GM19397 (cell line): ENCODE results near the gene VEGFB.

Experiments
- ATAC-seq: cut with Tn5 transposase; IDR thresholded peaks from one replicate; pipeline ENCODE4 v1.9.1; 2021; ENCODE audit warnings: mild to moderate bottlenecking, moderate library complexity; ENCODE audit not compliant: unreplicated experiment

VEGFB gene

DNA sequence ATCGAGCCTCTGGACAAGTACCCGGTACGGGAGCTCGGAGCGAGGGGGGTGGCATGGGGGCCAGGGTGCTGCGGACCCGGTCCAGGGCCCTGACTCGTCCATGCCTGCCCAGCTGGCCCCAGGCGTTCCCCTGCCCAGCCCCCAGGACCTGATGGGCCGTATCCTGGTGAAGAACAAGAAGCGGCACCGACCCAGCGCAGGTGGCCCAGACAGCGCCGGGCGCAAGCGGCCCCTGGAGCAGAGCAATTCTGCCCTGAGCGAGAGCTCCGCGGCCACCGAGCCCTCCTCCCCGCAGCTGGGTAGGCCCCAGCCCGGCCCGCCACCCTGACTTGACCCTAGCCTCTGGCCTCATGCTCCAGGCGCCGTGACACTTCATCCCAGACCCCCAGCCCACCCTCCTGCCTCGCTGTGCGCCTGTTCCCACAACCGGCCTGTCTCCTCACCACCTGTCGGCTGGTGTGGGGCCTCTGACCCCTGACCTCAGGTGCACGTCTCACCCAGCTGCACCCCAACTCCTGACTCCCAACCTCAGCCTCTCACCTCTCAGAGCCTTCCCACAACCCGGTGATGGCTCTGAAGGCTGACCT is 24.7 kb downstream of the VEGFB start:
- no peak for ATAC-seq

DNA sequence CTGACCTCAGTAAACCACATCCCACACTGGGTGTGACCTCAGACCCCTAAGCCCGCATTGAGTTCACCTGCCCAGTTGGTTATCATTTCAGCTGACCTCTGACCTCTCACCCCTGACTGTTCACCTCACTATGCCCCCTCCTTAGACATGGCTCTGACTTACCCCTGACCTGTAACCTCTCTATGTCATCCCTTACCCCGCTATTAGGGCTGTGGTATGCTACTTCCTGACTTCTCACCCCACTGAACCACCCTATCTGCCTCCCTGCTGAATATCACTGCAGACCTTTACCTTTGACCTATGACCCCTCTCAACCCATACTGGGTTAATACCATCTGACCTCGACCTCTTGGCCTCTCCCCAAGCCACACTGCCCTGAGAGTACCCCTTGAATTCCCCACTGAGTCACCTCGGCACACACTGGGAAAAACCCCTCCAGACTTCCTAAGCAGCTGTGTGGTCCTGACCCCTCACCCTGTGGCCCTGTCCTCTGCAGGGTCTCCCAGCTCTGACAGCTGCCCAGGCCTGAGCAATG is 25.2 kb downstream of the VEGFB start:
- no peak for ATAC-seq

DNA sequence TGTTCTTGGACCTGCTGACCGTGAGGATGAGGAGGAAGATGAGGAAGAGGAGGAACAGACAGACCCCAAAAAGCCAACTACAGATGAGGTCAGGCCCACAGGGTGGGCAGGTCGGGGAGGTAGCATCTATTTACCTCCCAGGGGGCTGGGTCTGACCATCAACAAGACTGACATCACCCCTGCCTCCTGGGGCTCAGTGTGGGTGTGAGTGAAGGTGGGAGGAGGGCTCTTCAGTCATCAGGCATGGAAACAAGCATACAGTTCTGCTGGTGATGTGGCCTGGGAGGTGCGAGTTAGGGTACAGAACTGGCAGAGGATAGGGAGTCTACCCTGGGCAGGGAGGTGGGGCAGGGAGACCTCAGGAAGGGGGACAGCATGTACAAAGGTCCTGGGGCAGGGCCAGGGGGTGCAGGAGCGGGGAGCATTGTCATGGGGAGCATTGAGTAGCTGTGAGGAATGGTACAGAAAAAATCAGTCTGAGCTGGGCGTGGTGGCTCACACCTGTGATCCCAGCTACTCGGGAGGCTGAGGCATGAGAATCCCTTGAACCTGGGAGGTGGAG is 25.8 kb downstream of the VEGFB start:
- ATAC-seq = no peak

DNA sequence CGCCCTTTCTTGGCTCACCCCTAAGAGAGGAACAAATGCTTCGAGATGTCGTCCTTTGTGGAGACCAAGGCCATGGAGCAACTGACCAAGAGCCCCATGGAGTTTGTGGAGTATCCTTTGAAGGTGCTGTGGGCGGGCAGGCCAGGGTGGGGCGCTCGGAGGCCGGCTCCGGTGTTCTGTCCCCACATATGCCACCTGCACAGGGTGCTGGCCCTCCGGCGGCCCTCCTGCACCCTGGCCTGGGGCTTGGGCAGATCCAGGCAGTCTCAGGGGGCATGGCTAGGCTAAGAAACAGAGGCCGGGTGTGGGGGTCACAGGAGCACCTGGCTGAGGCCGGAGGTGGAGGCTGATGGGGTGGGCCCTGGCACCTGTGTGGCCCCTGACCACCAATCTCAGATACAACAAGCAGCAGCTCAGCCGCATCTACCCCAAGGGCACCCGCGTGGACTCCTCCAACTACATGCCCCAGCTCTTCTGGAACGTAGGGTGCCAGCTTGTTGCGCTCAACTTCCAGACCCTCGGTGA is 27.2 kb downstream of the VEGFB start:
- no peak for ATAC-seq

DNA sequence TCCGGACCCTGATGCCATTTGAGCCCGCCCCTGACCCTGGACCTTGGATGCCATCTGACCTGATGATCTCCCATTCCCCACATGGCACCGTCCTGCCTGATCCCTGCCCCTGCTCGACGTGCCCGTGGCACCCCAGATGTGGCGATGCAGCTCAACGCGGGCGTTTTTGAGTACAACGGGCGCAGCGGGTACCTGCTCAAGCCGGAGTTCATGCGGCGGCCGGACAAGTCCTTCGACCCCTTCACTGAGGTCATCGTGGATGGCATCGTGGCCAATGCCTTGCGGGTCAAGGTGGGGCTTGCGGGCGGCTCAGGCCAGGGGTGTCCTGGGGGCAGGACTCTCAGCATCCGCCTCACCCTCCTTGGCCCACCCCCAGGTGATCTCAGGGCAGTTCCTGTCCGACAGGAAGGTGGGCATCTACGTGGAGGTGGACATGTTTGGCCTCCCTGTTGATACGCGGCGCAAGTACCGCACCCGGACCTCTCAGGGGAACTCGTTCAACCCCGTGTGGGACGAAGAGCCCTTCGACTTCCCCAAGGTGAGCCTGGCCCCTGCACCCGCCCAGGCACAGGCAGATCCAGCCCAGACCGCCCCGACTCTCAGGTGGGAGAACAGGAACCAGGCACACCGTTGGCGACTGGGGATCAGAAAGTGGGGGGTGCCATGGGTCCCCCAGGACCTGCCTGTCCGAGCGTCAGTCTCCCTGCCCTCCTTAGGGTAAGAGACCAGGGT is 28.1 kb downstream of the VEGFB start:
- no peak for ATAC-seq

DNA sequence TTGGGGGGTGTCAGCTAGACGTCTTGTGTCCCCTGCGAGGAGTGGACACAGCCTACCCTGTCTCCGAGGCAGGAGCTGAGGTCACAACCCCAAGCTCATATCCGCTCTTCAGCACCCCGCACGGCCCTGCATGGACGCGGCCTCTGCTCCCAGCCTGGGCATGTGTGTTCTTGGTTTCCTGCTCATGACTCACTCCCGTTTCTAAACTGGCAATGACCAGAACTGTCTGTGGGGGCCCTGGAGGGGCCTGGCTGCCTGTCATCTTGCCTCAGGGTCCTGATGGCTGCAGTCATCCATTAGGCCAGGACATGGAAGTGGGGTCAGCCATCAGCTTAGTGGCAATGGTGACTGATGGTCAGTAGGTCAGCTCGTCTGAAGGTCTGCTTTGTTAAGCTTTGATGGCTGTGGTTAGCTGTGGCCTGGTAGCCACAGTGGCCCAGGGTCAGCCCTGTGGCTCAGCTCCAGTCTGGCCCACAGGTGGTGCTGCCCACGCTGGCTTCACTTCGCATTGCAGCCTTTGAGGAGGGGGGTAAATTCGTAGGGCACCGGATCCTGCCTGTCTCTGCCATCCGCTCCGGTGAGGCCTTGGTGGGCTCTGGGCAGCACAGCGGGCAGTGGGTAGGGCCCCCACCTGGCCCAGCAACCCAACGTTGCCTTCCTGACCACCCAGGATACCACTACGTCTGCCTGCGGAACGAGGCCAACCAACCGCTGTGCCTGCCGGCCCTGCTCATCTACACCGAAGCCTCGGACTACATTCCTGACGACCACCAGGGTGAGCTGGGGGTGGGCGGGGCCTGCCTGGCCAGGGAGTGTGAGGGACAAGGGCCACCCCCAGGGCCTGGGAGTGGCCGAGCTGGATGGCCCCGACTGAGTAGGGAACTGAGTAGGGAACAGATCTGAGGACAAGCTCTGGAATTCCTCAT is 28.9 kb downstream of the VEGFB start:
- no peak for ATAC-seq

DNA sequence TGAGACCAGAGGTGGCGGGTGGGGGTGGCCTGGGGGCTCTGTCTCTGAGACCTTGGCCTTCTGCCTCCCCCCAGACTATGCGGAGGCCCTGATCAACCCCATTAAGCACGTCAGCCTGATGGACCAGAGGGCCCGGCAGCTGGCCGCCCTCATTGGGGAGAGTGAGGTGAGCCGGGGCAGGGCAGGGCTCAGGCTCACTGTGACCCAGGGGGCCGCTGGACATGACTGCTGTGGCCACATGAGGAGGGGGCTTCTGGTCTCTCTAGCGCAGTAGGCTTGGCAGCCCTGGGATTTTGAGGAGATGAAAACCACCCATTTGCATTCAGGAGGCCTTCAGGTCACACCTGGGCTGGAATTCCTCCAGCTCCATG is 29.5 kb downstream of the VEGFB start:
- no peak for ATAC-seq

DNA sequence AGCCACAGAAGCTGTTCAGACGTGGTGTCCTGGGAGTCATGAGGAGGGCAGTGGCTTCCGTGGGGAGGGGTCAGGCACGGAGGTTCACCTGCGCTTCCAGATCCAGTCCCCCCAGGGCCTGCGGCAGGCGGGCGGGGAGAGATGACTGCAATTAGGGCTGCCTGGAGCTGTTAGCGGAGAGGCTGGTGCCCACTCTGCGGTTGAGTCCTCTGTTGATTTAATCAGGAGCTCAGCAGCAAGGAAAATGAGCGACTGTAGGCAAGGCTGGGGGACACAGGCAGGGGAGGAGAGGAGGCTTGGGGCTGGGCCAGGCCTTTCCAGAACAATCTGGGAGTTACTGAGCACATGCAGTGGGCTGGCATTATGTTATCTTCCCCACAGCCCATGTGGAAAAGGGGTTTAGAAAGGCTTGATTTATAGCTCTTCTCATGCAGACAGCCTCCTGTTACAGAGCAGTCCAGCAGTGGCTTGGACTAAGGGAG is 30.0 kb downstream of the VEGFB start:
- no peak for ATAC-seq

DNA sequence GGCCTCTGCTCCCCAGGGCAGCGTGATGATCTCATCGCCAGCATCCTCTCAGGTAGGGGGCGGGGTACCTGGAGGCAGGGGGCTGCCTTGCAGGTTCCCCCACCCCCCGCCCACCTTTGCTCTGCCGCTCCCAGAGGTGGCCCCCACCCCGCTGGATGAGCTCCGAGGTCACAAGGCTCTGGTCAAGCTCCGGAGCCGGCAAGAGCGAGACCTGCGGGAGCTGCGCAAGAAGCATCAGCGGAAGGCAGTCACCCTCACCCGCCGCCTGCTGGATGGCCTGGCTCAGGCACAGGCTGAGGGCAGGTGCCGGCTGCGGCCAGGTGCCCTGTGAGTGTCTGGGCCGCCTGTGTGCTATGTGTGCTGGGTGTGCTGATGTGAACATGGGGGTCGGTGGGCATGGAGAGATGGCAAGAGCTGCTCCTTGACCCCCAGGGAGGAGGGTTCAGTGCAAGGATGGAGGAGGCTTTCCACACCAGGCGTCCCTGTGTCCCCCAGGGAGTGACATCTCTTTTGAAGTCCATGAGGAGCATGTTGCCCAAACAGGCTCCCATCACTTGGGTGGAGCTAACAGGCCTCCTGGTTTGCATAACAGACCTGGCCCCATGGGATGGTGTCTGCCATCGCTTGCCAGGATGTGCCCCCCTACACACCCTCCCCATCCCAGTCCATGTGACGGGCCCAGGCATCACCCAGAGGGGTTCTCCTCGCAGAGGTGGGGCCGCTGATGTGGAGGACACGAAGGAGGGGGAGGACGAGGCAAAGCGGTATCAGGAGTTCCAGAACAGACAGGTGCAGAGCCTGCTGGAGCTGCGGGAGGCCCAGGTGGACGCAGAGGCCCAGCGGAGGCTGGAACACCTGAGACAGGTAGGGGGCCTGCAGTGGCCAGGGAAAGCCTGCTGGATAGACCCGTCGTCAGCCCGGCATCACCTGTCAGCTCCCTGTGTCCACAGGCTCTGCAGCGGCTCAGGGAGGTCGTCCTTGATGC is 31.1 kb downstream of the VEGFB start:
- no peak for ATAC-seq

DNA sequence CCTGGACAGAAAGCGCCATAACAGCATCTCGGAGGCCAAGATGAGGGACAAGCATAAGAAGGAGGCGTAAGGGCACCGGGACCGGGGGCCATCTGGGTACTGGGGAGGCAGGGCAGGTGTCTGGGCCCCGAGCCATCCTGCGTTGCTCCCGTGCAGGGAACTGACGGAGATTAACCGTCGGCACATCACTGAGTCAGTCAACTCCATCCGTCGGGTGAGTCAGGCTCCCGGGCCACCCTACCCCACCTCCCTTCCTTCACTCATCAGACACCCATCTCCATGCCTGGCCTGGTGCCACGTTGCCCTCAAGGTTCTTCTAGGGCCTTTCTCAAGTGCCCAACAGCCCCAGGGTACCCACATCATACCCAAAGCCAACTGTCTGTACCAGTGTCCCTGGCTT is 32.0 kb downstream of the VEGFB start:
- no peak for ATAC-seq

DNA sequence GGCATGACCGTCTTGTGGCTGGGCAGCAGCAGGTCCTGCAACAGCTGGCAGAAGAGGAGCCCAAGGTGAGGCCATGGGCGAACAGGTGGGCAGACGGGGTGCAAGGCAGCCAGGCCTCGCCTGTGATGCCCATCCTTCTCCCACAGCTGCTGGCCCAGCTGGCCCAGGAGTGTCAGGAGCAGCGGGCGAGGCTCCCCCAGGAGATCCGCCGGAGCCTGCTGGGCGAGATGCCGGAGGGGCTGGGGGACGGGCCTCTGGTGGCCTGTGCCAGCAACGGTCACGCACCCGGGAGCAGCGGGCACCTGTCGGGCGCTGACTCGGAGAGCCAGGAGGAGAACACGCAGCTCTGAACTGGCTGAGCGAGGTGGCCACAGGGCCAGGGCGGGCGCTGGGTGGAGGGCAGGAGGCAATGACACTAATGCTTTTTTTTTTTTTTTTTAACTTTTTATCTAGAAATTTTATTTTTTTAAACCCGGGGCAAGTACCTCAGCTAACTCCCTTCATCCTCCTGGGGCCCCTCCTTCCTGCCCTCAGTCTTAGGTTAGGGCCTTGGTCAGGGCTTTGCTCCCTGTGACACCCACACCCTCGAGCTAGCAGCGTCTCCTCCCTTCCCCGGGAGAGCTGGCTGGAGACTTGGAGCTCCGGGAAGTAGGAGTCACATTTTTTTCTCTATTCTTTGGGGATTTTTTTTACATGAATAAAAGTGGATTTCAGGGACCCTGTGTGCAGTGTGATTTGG is 33.0 kb downstream of the VEGFB start:
- ATAC-seq = no peak

DNA sequence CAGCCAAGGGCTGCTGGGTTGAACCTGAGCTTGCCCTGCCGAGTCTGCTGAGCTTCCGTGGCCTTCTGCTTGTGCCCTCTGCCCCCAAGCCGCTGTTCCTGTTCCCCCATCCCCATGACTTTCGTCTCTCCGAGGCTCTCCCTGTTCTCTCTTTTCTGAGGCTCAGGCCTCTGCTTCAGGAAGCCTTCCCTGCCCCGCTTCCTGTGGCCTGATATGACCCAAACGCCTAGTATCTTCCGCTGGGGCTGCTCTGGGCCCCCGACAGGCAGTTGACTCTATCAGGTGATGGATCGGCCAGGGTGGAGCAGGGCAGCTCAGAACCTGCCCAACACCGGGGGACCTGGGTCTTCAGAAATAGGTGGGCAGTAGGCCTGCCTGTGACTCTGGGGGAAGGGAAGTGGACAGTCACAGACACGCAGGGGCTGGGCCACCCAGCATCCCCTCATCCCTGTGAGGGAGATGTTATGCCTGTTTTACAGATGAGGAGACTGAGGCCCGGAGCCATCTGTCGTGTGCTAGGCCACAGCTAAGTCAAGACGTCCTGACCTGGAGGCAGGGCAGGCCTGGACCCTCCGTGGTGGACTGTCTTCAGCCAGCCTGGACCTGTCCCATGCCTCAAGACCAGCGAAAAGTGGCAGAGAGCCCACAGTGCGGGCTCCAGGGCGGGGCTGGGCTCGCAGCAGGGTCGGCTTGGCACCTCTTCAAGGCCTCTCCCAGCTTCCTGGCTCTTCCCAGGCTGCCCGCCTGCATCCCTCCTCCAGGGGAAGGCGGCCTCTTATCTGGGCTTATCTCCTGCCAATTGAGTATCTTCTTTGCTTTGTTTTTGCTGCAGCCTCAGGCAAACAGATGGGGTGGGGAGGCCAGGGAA is 33.9 kb downstream of the VEGFB start:
- ATAC-seq = no peak

DNA sequence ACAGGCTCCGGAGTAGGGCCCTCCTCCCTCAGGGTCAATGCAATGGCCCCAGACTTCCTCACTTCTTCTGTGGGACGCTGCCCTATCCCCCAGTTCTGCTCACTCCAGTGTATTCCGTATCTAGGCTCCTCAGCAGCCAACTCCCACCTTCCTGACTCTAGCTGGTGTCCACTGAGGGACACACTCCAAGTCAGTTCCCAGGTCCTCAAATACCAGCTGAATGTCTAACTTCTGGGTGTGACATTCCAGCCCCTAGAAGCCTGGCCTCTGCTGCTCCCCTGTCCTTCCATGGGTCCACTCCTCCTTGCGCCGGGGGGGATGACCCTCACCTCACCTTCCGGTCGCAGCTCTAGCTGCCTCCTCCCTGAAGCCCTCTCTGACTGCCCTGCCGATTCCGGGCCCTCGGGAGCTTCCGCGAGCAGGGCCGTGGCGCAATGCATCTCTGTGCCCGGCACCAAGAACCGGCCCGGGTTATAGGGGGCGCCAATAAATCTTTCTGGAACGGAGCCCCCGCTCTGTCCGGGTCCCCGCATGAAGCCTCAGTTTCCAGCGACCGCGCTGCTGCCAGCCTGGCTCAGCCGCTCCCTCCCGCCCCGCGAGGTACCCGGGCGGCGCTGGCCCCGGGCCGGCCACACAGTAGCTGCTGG is 34.6 kb downstream of the VEGFB start:
- ATAC-seq = peak; percentile 16

DNA sequence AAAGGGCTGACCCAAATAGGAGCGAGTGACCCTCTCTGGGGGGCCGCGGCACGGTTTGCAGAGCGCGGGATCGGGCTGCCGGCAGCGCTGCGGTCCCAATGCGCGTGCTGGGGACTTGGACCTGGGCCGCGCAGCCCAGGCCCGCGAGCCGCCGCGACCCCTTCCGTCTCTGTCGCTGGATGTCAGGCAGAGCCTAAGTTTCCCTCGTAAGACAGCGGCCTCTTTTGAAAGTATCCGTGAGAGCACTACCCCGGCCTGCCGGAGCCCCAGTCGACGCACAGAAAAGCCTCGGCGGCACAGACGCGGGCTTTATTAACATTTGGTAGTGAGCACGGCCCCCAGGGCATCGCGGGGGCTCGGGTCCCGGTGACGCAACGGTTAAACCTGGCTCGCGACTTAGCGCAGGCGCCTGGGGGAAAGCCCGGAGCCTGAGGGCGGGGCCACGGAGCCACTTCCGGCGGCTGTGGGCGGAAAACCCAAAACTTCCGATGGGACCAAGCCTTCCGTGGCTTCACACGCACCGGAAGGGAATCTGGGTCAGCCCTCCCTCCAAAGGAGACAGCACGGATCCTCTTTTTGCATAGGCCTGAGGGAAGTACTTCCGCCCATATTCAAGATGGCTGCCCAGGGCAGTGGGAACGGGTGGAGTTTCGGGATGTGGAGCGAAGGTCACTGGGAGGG is 35.3 kb downstream of the VEGFB start:
- peak; percentile 58 for ATAC-seq

DNA sequence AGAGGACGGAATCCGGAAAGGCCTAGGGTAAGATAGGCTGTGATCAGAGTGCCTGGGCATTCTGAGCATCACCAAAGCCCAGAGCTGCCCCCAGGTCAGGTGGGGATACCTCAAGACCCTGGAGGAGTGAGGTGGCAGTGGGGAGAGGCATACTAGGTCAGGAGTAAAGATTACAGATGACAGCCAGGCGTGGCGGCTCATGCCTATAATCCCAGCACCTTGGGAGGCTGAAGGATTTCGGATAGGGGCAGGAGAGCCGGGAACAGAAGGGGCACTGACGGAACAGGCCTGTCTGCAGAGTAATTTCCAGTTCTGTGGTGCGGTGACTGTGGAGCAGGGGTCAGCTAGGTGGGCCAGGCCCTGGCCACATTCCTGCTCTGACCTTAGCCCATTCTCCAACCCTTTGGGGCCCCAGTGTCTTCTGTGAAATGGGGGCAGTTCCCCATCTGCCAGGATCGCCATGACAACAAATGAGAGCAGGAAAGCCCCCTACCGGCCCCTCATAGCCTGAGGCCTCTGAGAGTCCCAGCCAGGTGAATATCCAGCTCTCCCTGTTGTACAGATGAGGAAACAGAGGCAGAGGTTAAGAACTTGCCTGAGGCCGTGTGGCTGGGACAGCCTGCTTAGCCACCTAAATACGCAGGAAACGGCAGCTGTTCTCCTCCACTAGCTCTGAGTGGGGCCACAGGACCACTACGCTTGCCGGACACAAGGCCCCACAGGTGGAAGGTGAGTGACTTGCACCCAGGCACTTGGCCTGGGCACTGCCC is 40.8 kb downstream of the VEGFB start:
- ATAC-seq = no peak

DNA sequence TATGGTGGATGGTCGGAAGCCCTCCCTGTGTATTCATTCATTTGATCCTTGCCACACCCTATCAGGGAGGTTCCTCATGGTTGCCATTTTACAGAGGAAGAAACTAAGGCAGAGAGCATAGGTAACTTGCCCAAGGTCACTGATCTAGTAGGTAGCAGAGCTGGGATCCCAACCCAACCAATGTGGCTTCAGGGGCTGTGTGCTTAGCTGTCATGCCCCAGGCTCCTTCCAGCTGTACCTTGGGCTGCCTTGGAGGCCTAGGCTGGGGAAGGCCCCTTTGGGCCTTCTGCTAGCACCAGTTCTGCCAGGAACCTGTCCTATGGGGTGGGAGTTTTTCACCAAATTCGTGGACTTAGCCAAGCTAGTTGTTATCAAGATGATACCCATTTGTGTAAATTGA is 41.5 kb downstream of the VEGFB start:
- ATAC-seq = no peak
